ENCODE data around the gene NUP210.

NUP210 gene

GRCh38 chr3:13389378-13389777 lies 30.7 kb downstream of the NUP210 start:
- Histone ChIP-seq H3K27ac (replicated peaks; ENCODE audit: low read length) (no peak overlapping the region), H2BK5ac (ENCODE audit: low read length) (no peak overlapping the region), H3K4me2 (ENCODE audit: insufficient read depth, low read length, poor library complexity, severe bottlenecking) (no peak overlapping the region), H4K91ac (ENCODE audit: low read depth, low read length, poor library complexity) (no peak overlapping the region), H2BK12ac (ENCODE audit: low read length) (no peak overlapping the region), H3K23ac (ENCODE audit: low read depth, low read length, poor library complexity) (no peak overlapping the region), H2AFZ (ENCODE audit: low read length) (no peak overlapping the region), H3K27me3 (ENCODE audit: control insufficient read depth in 3 of 3, insufficient read depth in 3 of 3, low read depth in 1 of 3, low read length in 3 of 3) (no peaks in the 10 kb centered on the region), H3K9me3 (replicated peaks in 1 of 2; ENCODE audit: control insufficient read depth in 2 of 2, insufficient read depth in 1 of 2, low read depth in 1 of 2, low read length in 2 of 2) (no peaks in the 10 kb centered on the region), H3K4ac (ENCODE audit: low read length) (no peak overlapping the region), H3K79me1 (ENCODE audit: low read depth, low read length) (no peaks in the 10 kb centered on the region), H3K4me3 (ENCODE audit: low read length in 2 of 2) (no peak overlapping the region), H3K36me3 (replicated peaks in 1 of 2; ENCODE audit: control insufficient read depth in 2 of 2, insufficient read depth in 2 of 2, low read length in 2 of 2) (peaks cover 50 to 99% of the 10 kb centered on the region in 2 donors), H4K8ac (ENCODE audit: low read depth, low read length) (no peak overlapping the region), H3K4me1 (ENCODE audit: control insufficient read depth in 2 of 2, insufficient read depth in 1 of 2, low read depth in 1 of 2, low read length in 2 of 2) (no peaks in the 10 kb centered on the region), H2BK15ac (ENCODE audit: low read length) (no peak overlapping the region), H3K9ac (ENCODE audit: low read depth, low read length, poor library complexity) (no peak overlapping the region), H2BK120ac (ENCODE audit: low read depth, low read length) (no peak overlapping the region), H3K14ac (ENCODE audit: low read length) (no peak overlapping the region), H3K18ac (ENCODE audit: low read length) (no peak overlapping the region), H2AK5ac (ENCODE audit: low read depth, low read length) (no peak overlapping the region)
- WGBS, 2 donors (ENCODE audit: extremely low coverage in 2 of 2, insufficient read length in 2 of 2, insufficient replicate concordance in 1 of 2), result no CpG with 5 or more reads among the region's 7 CpGs
- DNase-seq (ENCODE audit: low spot score), result no peak

- H3K14ac ChIP-seq (ENCODE audit: low read length), result no peak overlapping the region
- H3K27me3 ChIP-seq (ENCODE audit: control insufficient read depth in 3 of 3, insufficient read depth in 3 of 3, low read depth in 1 of 3, low read length in 3 of 3), result no peaks in the 10 kb centered on the region
- no peak overlapping the region for H3K27ac ChIP-seq (replicated peaks; ENCODE audit: low read length)
- no peak overlapping the region for H4K91ac ChIP-seq (ENCODE audit: low read depth, low read length, poor library complexity)
- no peak overlapping the region for H3K4ac ChIP-seq (ENCODE audit: low read length)
- no peak for DNase-seq (ENCODE audit: low spot score)
- WGBS, 2 donors (ENCODE audit: extremely low coverage in 2 of 2, insufficient read length in 2 of 2, insufficient replicate concordance in 1 of 2), result no CpG with 5 or more reads among the region's 13 CpGs
- no peak overlapping the region for H2BK12ac ChIP-seq (ENCODE audit: low read length)
- no peaks in the 10 kb centered on the region for H3K4me1 ChIP-seq (ENCODE audit: control insufficient read depth in 2 of 2, insufficient read depth in 1 of 2, low read depth in 1 of 2, low read length in 2 of 2)
- H2BK120ac ChIP-seq (ENCODE audit: low read depth, low read length), result no peak overlapping the region
- H3K23ac ChIP-seq (ENCODE audit: low read depth, low read length, poor library complexity), result no peak overlapping the region
- H3K18ac ChIP-seq (ENCODE audit: low read length), result no peak overlapping the region
- no peak overlapping the region for H3K9ac ChIP-seq (ENCODE audit: low read depth, low read length, poor library complexity)
- no peak overlapping the region for H2AK5ac ChIP-seq (ENCODE audit: low read depth, low read length)
- no peak overlapping the region for H2BK5ac ChIP-seq (ENCODE audit: low read length)
- no peak overlapping the region for H3K4me3 ChIP-seq (ENCODE audit: low read length in 2 of 2)
- no peak overlapping the region for H3K4me2 ChIP-seq (ENCODE audit: insufficient read depth, low read length, poor library complexity, severe bottlenecking)
- H4K8ac ChIP-seq (ENCODE audit: low read depth, low read length), result no peak overlapping the region
- H3K79me1 ChIP-seq (ENCODE audit: low read depth, low read length), result no peaks in the 10 kb centered on the region
- H3K9me3 ChIP-seq (replicated peaks in 1 of 2; ENCODE audit: control insufficient read depth in 2 of 2, insufficient read depth in 1 of 2, low read depth in 1 of 2, low read length in 2 of 2), result no peaks in the 10 kb centered on the region
- no peak overlapping the region for H2BK15ac ChIP-seq (ENCODE audit: low read length)
- H2AFZ ChIP-seq (ENCODE audit: low read length), result no peak overlapping the region
- peaks cover 52 to 98% of the 10 kb centered on the region in 2 donors for H3K36me3 ChIP-seq (replicated peaks in 1 of 2; ENCODE audit: control insufficient read depth in 2 of 2, insufficient read depth in 2 of 2, low read length in 2 of 2)
Observed at GRCh38 chr3:13388816-13389215, 31.3 kb downstream of the NUP210 start.

GRCh38 chr3:13385373-13385965 lies 34.7 kb downstream of the NUP210 start:
- no peak for DNase-seq (ENCODE audit: low spot score)
- no peak overlapping the region for H2BK15ac ChIP-seq (ENCODE audit: low read length)
- H3K23ac ChIP-seq (ENCODE audit: low read depth, low read length, poor library complexity), result no peak overlapping the region
- H3K36me3 ChIP-seq (replicated peaks in 1 of 2; ENCODE audit: control insufficient read depth in 2 of 2, insufficient read depth in 2 of 2, low read length in 2 of 2), result peaks cover 44 to 94% of the 10 kb centered on the region in 2 donors
- H4K8ac ChIP-seq (ENCODE audit: low read depth, low read length), result no peak overlapping the region
- H2BK120ac ChIP-seq (ENCODE audit: low read depth, low read length), result no peak overlapping the region
- no peak overlapping the region for H3K14ac ChIP-seq (ENCODE audit: low read length)
- no peak overlapping the region for H3K4me2 ChIP-seq (ENCODE audit: insufficient read depth, low read length, poor library complexity, severe bottlenecking)
- H3K9ac ChIP-seq (ENCODE audit: low read depth, low read length, poor library complexity), result no peak overlapping the region
- no peaks in the 10 kb centered on the region for H3K4me1 ChIP-seq (ENCODE audit: control insufficient read depth in 2 of 2, insufficient read depth in 1 of 2, low read depth in 1 of 2, low read length in 2 of 2)
- H2BK5ac ChIP-seq (ENCODE audit: low read length), result no peak overlapping the region
- H3K4me3 ChIP-seq (ENCODE audit: low read length in 2 of 2), result no peak overlapping the region
- H3K4ac ChIP-seq (ENCODE audit: low read length), result no peak overlapping the region
- H4K91ac ChIP-seq (ENCODE audit: low read depth, low read length, poor library complexity), result no peak overlapping the region
- no peak overlapping the region for H2BK12ac ChIP-seq (ENCODE audit: low read length)
- H3K18ac ChIP-seq (ENCODE audit: low read length), result no peak overlapping the region
- no CpG with 5 or more reads among the region's 3 CpGs for whole genome bisulfite sequencing, 2 donors (ENCODE audit: extremely low coverage in 2 of 2, insufficient read length in 2 of 2, insufficient replicate concordance in 1 of 2)
- no peaks in the 10 kb centered on the region for H3K27me3 ChIP-seq (ENCODE audit: control insufficient read depth in 3 of 3, insufficient read depth in 3 of 3, low read depth in 1 of 3, low read length in 3 of 3)
- H3K27ac ChIP-seq (replicated peaks; ENCODE audit: low read length), result no peak overlapping the region
- H3K79me1 ChIP-seq (ENCODE audit: low read depth, low read length), result no peaks in the 10 kb centered on the region
- no peaks in the 10 kb centered on the region for H3K9me3 ChIP-seq (replicated peaks in 1 of 2; ENCODE audit: control insufficient read depth in 2 of 2, insufficient read depth in 1 of 2, low read depth in 1 of 2, low read length in 2 of 2)
- H2AK5ac ChIP-seq (ENCODE audit: low read depth, low read length), result no peak overlapping the region
- no peak overlapping the region for H2AFZ ChIP-seq (ENCODE audit: low read length)

- no peak overlapping the region for H3K23ac ChIP-seq (ENCODE audit: low read depth, low read length, poor library complexity)
- peaks cover 41 to 91% of the 10 kb centered on the region in 2 donors for H3K36me3 ChIP-seq (replicated peaks in 1 of 2; ENCODE audit: control insufficient read depth in 2 of 2, insufficient read depth in 2 of 2, low read length in 2 of 2)
- H3K9ac ChIP-seq (ENCODE audit: low read depth, low read length, poor library complexity), result no peak overlapping the region
- H3K14ac ChIP-seq (ENCODE audit: low read length), result no peak overlapping the region
- no peaks in the 10 kb centered on the region for H3K4me1 ChIP-seq (ENCODE audit: control insufficient read depth in 2 of 2, insufficient read depth in 1 of 2, low read depth in 1 of 2, low read length in 2 of 2)
- no peak overlapping the region for H2BK5ac ChIP-seq (ENCODE audit: low read length)
- H3K27me3 ChIP-seq (ENCODE audit: control insufficient read depth in 3 of 3, insufficient read depth in 3 of 3, low read depth in 1 of 3, low read length in 3 of 3), result no peaks in the 10 kb centered on the region
- no peak overlapping the region for H2BK15ac ChIP-seq (ENCODE audit: low read length)
- no peak overlapping the region for H2AFZ ChIP-seq (ENCODE audit: low read length)
- H2AK5ac ChIP-seq (ENCODE audit: low read depth, low read length), result no peak overlapping the region
- H2BK120ac ChIP-seq (ENCODE audit: low read depth, low read length), result no peak overlapping the region
- no peak overlapping the region for H3K4me2 ChIP-seq (ENCODE audit: insufficient read depth, low read length, poor library complexity, severe bottlenecking)
- DNase-seq (ENCODE audit: low spot score), result no peak
- H3K9me3 ChIP-seq (replicated peaks in 1 of 2; ENCODE audit: control insufficient read depth in 2 of 2, insufficient read depth in 1 of 2, low read depth in 1 of 2, low read length in 2 of 2), result no peaks in the 10 kb centered on the region
- H2BK12ac ChIP-seq (ENCODE audit: low read length), result no peak overlapping the region
- no peak overlapping the region for H3K18ac ChIP-seq (ENCODE audit: low read length)
- H4K91ac ChIP-seq (ENCODE audit: low read depth, low read length, poor library complexity), result no peak overlapping the region
- H3K79me1 ChIP-seq (ENCODE audit: low read depth, low read length), result no peaks in the 10 kb centered on the region
- no peak overlapping the region for H3K27ac ChIP-seq (replicated peaks; ENCODE audit: low read length)
- no peak overlapping the region for H3K4ac ChIP-seq (ENCODE audit: low read length)
- H4K8ac ChIP-seq (ENCODE audit: low read depth, low read length), result no peak overlapping the region
- H3K4me3 ChIP-seq (ENCODE audit: low read length in 2 of 2), result no peak overlapping the region
Observed at GRCh38 chr3:13380971-13381370, 39.2 kb downstream of the NUP210 start.
